Fibroblast of pulmonary artery (primary cell): ENCODE data around the gene RPTOR.

Experiments
- DNase-seq: peaks from one replicate; pipeline ENCODE4 v3.0.0-alpha.2; 2010; ENCODE audit warnings: low read depth
- H3K4me3 ChIP-seq: replicated peaks from 2 replicates; pipeline ENCODE4 v1.5.1; 2011; ENCODE audit warnings: low read depth, mild to moderate bottlenecking, control low read depth, low read length, moderate library complexity
- CTCF ChIP-seq: IDR thresholded peaks from 2 replicates; pipeline ENCODE4 v1.5.1; 2011; ENCODE audit warnings: mild to moderate bottlenecking, control low read depth, low read length, inconsistent platforms; ENCODE audit errors: missing control alignments

Gene RPTOR

GRCh38 chr17:80663781-80664206, 119.2 kb downstream of the RPTOR start:
- TF ChIP-seq CTCF: no peak
- no peak overlapping the region for H3K4me3 ChIP-seq
- DNase-seq: peak; percentile 20

- H3K4me3 ChIP-seq: no peak overlapping the region
- no peak for TF ChIP-seq CTCF
- DNase-seq: no peak
Observed at GRCh38 chr17:80664217-80664790, 119.7 kb downstream of the RPTOR start.

- no peak for TF ChIP-seq CTCF
- no peak overlapping the region for H3K4me3 ChIP-seq
- no peak for DNase-seq
Observed at GRCh38 chr17:80665792-80666191, 121.2 kb downstream of the RPTOR start.

GRCh38 chr17:80666867-80667266, 122.2 kb downstream of the RPTOR start:
- no peak for TF ChIP-seq CTCF
- no peak overlapping the region for H3K4me3 ChIP-seq
- no peak for DNase-seq

- no peak for DNase-seq
- H3K4me3 ChIP-seq: no peak overlapping the region
- TF ChIP-seq CTCF: no peak
Observed at GRCh38 chr17:80667462-80668277, 123.0 kb downstream of the RPTOR start.

GRCh38 chr17:80668375-80669148, 123.9 kb downstream of the RPTOR start:
- no peak overlapping the region for H3K4me3 ChIP-seq
- no peak for DNase-seq
- TF ChIP-seq CTCF: no peak
